GM03348 (cell line): ENCODE results near the gene C17orf113.
"Not testable (repeated sequence)": the region's sequence is repeated elsewhere in the genome, so short reads cannot be mapped to it uniquely, and the experiment has no call there.

Source experiments
- DNase-seq: peaks from one replicate; pipeline ENCODE4 v3.0.0; 2012; ENCODE audit warnings: low spot score

C17orf113 gene

GRCh38 chr17:42041619-42042018 lies 8.8 kb downstream of the C17orf113 start:
- DNase-seq: no peak

- DNase-seq: no peak
Observed at GRCh38 chr17:42040818-42041217, 9.6 kb downstream of the C17orf113 start.

GRCh38 chr17:42039794-42040763 lies 10.3 kb downstream of the C17orf113 start:
- no peak for DNase-seq

GRCh38 chr17:42038221-42038973 lies 12.0 kb downstream of the C17orf113 start:
- DNase-seq: no peak

- no peak for DNase-seq
Observed at GRCh38 chr17:42034059-42034458, 16.3 kb downstream of the C17orf113 start.

GRCh38 chr17:42031584-42031983 lies 18.8 kb downstream of the C17orf113 start:
- no peak for DNase-seq

- no peak for DNase-seq
Observed at GRCh38 chr17:42028791-42029127, 21.6 kb downstream of the C17orf113 start.

- DNase-seq: no peak
Observed at GRCh38 chr17:42027961-42028790, 22.2 kb downstream of the C17orf113 start.

GRCh38 chr17:42027590-42027889 lies 22.9 kb downstream of the C17orf113 start:
- no peak for DNase-seq

GRCh38 chr17:42026857-42027589 lies 23.4 kb downstream of the C17orf113 start:
- no peak for DNase-seq

GRCh38 chr17:42025936-42026335 lies 24.5 kb downstream of the C17orf113 start:
- DNase-seq: no peak

- no peak for DNase-seq
Observed at GRCh38 chr17:42025191-42025579, 25.2 kb downstream of the C17orf113 start.

GRCh38 chr17:42023524-42024349 lies 26.7 kb downstream of the C17orf113 start:
- DNase-seq: no peak

GRCh38 chr17:42020845-42021244 lies 29.6 kb downstream of the C17orf113 start:
- DNase-seq: not testable (repeated sequence)

- peak; percentile 97 for DNase-seq
Observed at GRCh38 chr17:42019509-42020404, 30.6 kb downstream of the C17orf113 start, which contains the start of gene NKIRAS2. Gene NKIRAS2 (plus strand): TSS chr17:42020090. CDS start chr17:42021578, 1,488 bp downstream.

GRCh38 chr17:42018988-42019387 lies 31.4 kb downstream of the C17orf113 start:
- no peak for DNase-seq

GRCh38 chr17:42018339-42018738 lies 32.1 kb downstream of the C17orf113 start:
- DNase-seq: no peak

GRCh38 chr17:42017866-42018200 lies 32.6 kb downstream of the C17orf113 start:
- DNase-seq: no peak

- DNase-seq: peak; percentile 96
Observed at GRCh38 chr17:42016941-42017865, 33.2 kb downstream of the C17orf113 start, which contains the start of gene DNAJC7. Gene DNAJC7 (minus strand): TSS chr17:42017439. CDS start chr17:42017416, 23 bp downstream.
